ENCODE results near the gene GPBP1.
"Not testable (repeated sequence)": the region's sequence is repeated elsewhere in the genome, so short reads cannot be mapped to it uniquely, and the experiment has no call there.

GPBP1 gene

GRCh38 chr5:57179262-57180200, 5.7 kb downstream of the GPBP1 start:
- Histone ChIP-seq H3K27me3 (ENCODE audit: insufficient read depth, insufficient read length) (no peaks in the 10 kb centered on the region), H3K4me3 (ENCODE audit: insufficient read length, low read depth) (no peak overlapping the region), H3K9ac (ENCODE audit: insufficient read length, low read depth) (peak overlapping the region; percentile 59), H3K4me1 (ENCODE audit: insufficient read depth, insufficient read length) (no peaks in the 10 kb centered on the region), H3K9me3 (ENCODE audit: insufficient read depth, low read length) (no peaks in the 10 kb centered on the region), H3K36me3 (ENCODE audit: insufficient read depth, insufficient read length, low read length) (peaks cover 39% of the 10 kb centered on the region)
- no peak for TF ChIP-seq YY1 (IDR thresholded peaks at IDR 0.05; ENCODE audit: insufficient read depth, insufficient read length)
- TF ChIP-seq SUZ12 (IDR thresholded peaks at IDR 0.05; ENCODE audit: extremely low read depth, insufficient read depth, insufficient read length): no peak
- TF ChIP-seq ZNF274 (IDR thresholded peaks at IDR 0.05; ENCODE audit: low read depth, low read length): no peak
- DNase-seq (ENCODE audit: low read depth, low spot score): no peak

- TF ChIP-seq ZNF274 (IDR thresholded peaks at IDR 0.05; ENCODE audit: low read depth, low read length): no peak
- TF ChIP-seq YY1 (IDR thresholded peaks at IDR 0.05; ENCODE audit: insufficient read depth, insufficient read length): no peak
- TF ChIP-seq SUZ12 (IDR thresholded peaks at IDR 0.05; ENCODE audit: extremely low read depth, insufficient read depth, insufficient read length): no peak
- Histone ChIP-seq H3K4me1 (ENCODE audit: insufficient read depth, insufficient read length) (no peaks in the 10 kb centered on the region), H3K27me3 (ENCODE audit: insufficient read depth, insufficient read length) (no peaks in the 10 kb centered on the region), H3K9ac (ENCODE audit: insufficient read length, low read depth) (no peak overlapping the region), H3K4me3 (ENCODE audit: insufficient read length, low read depth) (no peak overlapping the region), H3K36me3 (ENCODE audit: insufficient read depth, insufficient read length, low read length) (peaks cover 36% of the 10 kb centered on the region), H3K9me3 (ENCODE audit: insufficient read depth, low read length) (no peaks in the 10 kb centered on the region)
- no peak for DNase-seq (ENCODE audit: low read depth, low spot score)
Observed at GRCh38 chr5:57181154-57181553, 7.3 kb downstream of the GPBP1 start.

DNA sequence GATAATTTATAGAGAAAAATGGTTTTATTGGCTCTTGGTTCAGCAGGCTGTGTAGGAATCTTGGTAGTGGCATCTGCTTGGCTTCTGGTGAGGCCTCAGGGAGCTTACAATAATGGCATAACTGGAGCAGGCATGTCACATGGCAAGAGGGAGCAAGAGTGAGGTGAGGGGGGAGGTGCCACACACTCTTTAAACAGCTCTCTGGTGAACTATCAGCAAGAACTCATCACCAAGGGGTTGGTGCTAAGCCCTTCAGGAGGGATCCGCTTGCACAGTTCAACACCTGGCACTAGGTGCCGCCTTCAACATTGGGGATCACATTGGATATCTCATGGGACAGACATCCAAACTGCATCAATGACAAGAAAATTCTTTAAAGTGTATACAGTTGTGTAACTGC, 10.5 kb downstream of the GPBP1 start:
- TF ChIP-seq SUZ12 (IDR thresholded peaks at IDR 0.05; ENCODE audit: extremely low read depth, insufficient read depth, insufficient read length) (no peak), ZNF274 (IDR thresholded peaks at IDR 0.05; ENCODE audit: low read depth, low read length) (no peak), YY1 (IDR thresholded peaks at IDR 0.05; ENCODE audit: insufficient read depth, insufficient read length) (no peak)
- H3K27me3 ChIP-seq (ENCODE audit: insufficient read depth, insufficient read length): no peaks in the 10 kb centered on the region
- no peak overlapping the region for H3K9ac ChIP-seq (ENCODE audit: insufficient read length, low read depth)
- no peak overlapping the region for H3K4me3 ChIP-seq (ENCODE audit: insufficient read length, low read depth)
- no peaks in the 10 kb centered on the region for H3K9me3 ChIP-seq (ENCODE audit: insufficient read depth, low read length)
- H3K36me3 ChIP-seq (ENCODE audit: insufficient read depth, insufficient read length, low read length): peaks cover 25% of the 10 kb centered on the region
- no peak for DNase-seq (ENCODE audit: low read depth, low spot score)
- H3K4me1 ChIP-seq (ENCODE audit: insufficient read depth, insufficient read length): no peaks in the 10 kb centered on the region

GRCh38 chr5:57185313-57185712, 11.5 kb downstream of the GPBP1 start:
- no peak overlapping the region for H3K9ac ChIP-seq (ENCODE audit: insufficient read length, low read depth)
- H3K4me3 ChIP-seq (ENCODE audit: insufficient read length, low read depth): no peak overlapping the region
- no peak for DNase-seq (ENCODE audit: low read depth, low spot score)
- no peaks in the 10 kb centered on the region for H3K27me3 ChIP-seq (ENCODE audit: insufficient read depth, insufficient read length)
- H3K4me1 ChIP-seq (ENCODE audit: insufficient read depth, insufficient read length): no peaks in the 10 kb centered on the region
- H3K36me3 ChIP-seq (ENCODE audit: insufficient read depth, insufficient read length, low read length): peaks cover 19% of the 10 kb centered on the region
- no peaks in the 10 kb centered on the region for H3K9me3 ChIP-seq (ENCODE audit: insufficient read depth, low read length)
- TF ChIP-seq SUZ12 (IDR thresholded peaks at IDR 0.05; ENCODE audit: extremely low read depth, insufficient read depth, insufficient read length) (no peak), ZNF274 (IDR thresholded peaks at IDR 0.05; ENCODE audit: low read depth, low read length) (no peak)

GRCh38 chr5:57186194-57186593, 12.3 kb downstream of the GPBP1 start:
- Histone ChIP-seq H3K9me3 (ENCODE audit: insufficient read depth, low read length) (no peaks in the 10 kb centered on the region), H3K4me1 (ENCODE audit: insufficient read depth, insufficient read length) (no peaks in the 10 kb centered on the region), H3K27me3 (ENCODE audit: insufficient read depth, insufficient read length) (no peaks in the 10 kb centered on the region), H3K36me3 (ENCODE audit: insufficient read depth, insufficient read length, low read length) (peaks cover 20% of the 10 kb centered on the region), H3K4me3 (ENCODE audit: insufficient read length, low read depth) (no peak overlapping the region), H3K9ac (ENCODE audit: insufficient read length, low read depth) (no peak overlapping the region)
- no peak for TF ChIP-seq SUZ12 (IDR thresholded peaks at IDR 0.05; ENCODE audit: extremely low read depth, insufficient read depth, insufficient read length)
- TF ChIP-seq ZNF274 (IDR thresholded peaks at IDR 0.05; ENCODE audit: low read depth, low read length): no peak
- TF ChIP-seq YY1 (IDR thresholded peaks at IDR 0.05; ENCODE audit: insufficient read depth, insufficient read length): no peak
- DNase-seq (ENCODE audit: low read depth, low spot score): no peak

DNA sequence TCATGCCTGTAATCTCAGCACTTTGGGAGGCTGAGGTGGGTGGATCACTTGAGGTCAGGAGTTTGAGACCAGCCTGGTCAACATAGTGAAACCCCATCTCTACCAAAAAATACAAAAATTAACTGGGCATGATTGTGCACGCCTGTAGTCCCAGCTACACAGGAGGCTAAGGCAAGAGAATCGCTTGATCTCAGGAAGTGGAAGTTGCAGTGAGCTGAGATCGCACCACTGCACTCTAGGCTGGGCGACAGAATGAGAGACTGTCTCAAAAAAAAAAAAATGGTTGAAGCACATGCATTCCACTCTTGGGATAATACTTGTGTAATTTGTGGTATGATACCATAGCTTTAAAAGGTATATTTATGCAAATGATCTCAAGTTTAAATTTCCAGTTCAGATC, 14.1 kb downstream of the GPBP1 start:
- H3K9me3 ChIP-seq (ENCODE audit: insufficient read depth, low read length); DNase-seq (ENCODE audit: low read depth, low spot score); H3K27me3 ChIP-seq (ENCODE audit: insufficient read depth, insufficient read length); H3K9ac ChIP-seq (ENCODE audit: insufficient read length, low read depth); H3K4me3 ChIP-seq (ENCODE audit: insufficient read length, low read depth); H3K4me1 ChIP-seq (ENCODE audit: insufficient read depth, insufficient read length): not testable (repeated sequence)
- H3K36me3 ChIP-seq (ENCODE audit: insufficient read depth, insufficient read length, low read length): peaks cover 27% of the 10 kb centered on the region

DNA sequence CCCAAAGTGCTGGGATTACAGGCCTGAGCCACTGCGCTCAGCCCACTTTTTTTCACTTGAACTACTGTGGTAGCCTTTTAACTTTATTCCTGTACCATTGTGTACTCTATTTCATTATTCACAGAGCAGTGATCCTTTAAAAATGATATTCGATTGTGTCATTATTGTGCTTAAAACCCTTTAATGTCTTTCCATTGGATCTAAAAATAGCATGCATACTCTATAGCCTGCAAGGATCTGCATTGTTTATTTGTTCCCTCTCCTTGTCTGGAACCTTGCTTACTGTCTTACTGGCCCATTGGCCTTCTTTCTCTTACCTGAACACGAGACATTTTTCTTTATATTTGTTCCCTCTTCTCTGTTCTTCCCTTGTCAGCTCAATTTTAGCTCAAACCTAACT, 15.7 kb downstream of the GPBP1 start:
- no peak overlapping the region for H3K9ac ChIP-seq (ENCODE audit: insufficient read length, low read depth)
- no peaks in the 10 kb centered on the region for H3K4me1 ChIP-seq (ENCODE audit: insufficient read depth, insufficient read length)
- H3K9me3 ChIP-seq (ENCODE audit: insufficient read depth, low read length): no peaks in the 10 kb centered on the region
- no peak overlapping the region for H3K4me3 ChIP-seq (ENCODE audit: insufficient read length, low read depth)
- DNase-seq (ENCODE audit: low read depth, low spot score): no peak
- TF ChIP-seq YY1 (IDR thresholded peaks at IDR 0.05; ENCODE audit: insufficient read depth, insufficient read length) (no peak), SUZ12 (IDR thresholded peaks at IDR 0.05; ENCODE audit: extremely low read depth, insufficient read depth, insufficient read length) (no peak), ZNF274 (IDR thresholded peaks at IDR 0.05; ENCODE audit: low read depth, low read length) (no peak)
- peaks cover 21% of the 10 kb centered on the region for H3K36me3 ChIP-seq (ENCODE audit: insufficient read depth, insufficient read length, low read length)
- no peaks in the 10 kb centered on the region for H3K27me3 ChIP-seq (ENCODE audit: insufficient read depth, insufficient read length)
